Liver (tissue), 3 donors: Measurements from ENCODE around the gene BRINP3.

ENCODE experiments used
- JUND ChIP-seq, 2 donors: IDR thresholded peaks; 2 replicates each; pipeline ENCODE4 v1.6.1; 2016; ENCODE audit warnings: antibody characterized with exemption in 2 of 2
- NR2F2 ChIP-seq: IDR thresholded peaks from 2 replicates; pipeline ENCODE4 v1.6.1; 2016; ENCODE audit warnings: antibody characterized with exemption
- RAD21 ChIP-seq, 2 donors: IDR thresholded peaks; 2 replicates each; pipeline ENCODE4 v1.6.1; 2016; ENCODE audit warnings: antibody characterized with exemption in 2 of 2, mild to moderate bottlenecking in 2 of 2
- RXRA ChIP-seq, 2 donors: IDR thresholded peaks; 2 replicates each; pipeline ENCODE4 v1.6.1; 2017 to 2018; ENCODE audit warnings: antibody characterized with exemption in 2 of 2, mild to moderate bottlenecking in 1 of 2
- TF ChIP-seq, protein P1 (sequence below): fragments of 150-350 bp; IDR thresholded peaks from 2 replicates; pipeline ENCODE4 v1.5.1; 2017; ENCODE audit warnings: improper control_type of control experiment, low read depth, low read length; ENCODE audit not compliant: missing input control
- TF ChIP-seq, protein P2 (sequence below): IDR thresholded peaks from 2 replicates; pipeline ENCODE4 v1.6.1; 2016; ENCODE audit warnings: antibody characterized with exemption
- TF ChIP-seq, protein P3 (sequence below): IDR thresholded peaks from 2 replicates; pipeline ENCODE4 v1.6.1; 2016; ENCODE audit warnings: antibody characterized with exemption
- donor health status: healthy.
- donor health status: healthy.

DNA sequence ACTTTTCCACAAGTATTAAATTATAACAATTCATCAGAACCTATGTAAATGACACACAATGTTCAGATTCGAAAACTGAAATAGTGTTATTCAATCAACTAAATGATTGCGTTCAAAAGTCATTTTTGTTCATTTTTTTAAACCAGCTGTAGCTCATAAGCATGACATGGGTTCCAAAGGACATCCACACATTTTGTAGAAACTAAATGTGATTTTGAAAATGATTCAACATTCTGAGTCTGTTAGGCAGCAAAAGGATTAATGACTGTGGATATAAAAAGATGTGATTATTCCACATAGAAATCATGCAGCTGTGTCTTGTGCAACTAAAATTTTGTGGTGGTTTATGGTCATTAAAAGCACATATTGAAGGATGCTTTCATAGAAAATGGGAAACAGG, 204.5 kb downstream of the BRINP3 start:
- TF ChIP-seq, protein P1, sequence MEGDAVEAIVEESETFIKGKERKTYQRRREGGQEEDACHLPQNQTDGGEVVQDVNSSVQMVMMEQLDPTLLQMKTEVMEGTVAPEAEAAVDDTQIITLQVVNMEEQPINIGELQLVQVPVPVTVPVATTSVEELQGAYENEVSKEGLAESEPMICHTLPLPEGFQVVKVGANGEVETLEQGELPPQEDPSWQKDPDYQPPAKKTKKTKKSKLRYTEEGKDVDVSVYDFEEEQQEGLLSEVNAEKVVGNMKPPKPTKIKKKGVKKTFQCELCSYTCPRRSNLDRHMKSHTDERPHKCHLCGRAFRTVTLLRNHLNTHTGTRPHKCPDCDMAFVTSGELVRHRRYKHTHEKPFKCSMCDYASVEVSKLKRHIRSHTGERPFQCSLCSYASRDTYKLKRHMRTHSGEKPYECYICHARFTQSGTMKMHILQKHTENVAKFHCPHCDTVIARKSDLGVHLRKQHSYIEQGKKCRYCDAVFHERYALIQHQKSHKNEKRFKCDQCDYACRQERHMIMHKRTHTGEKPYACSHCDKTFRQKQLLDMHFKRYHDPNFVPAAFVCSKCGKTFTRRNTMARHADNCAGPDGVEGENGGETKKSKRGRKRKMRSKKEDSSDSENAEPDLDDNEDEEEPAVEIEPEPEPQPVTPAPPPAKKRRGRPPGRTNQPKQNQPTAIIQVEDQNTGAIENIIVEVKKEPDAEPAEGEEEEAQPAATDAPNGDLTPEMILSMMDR: no peak
- TF ChIP-seq JUND (IDR thresholded peaks at IDR 0.05): no peak
- TF ChIP-seq RXRA (IDR thresholded peaks at IDR 0.05): no peak
- no peak for TF ChIP-seq RAD21 (IDR thresholded peaks at IDR 0.05)
- TF ChIP-seq, protein P2, sequence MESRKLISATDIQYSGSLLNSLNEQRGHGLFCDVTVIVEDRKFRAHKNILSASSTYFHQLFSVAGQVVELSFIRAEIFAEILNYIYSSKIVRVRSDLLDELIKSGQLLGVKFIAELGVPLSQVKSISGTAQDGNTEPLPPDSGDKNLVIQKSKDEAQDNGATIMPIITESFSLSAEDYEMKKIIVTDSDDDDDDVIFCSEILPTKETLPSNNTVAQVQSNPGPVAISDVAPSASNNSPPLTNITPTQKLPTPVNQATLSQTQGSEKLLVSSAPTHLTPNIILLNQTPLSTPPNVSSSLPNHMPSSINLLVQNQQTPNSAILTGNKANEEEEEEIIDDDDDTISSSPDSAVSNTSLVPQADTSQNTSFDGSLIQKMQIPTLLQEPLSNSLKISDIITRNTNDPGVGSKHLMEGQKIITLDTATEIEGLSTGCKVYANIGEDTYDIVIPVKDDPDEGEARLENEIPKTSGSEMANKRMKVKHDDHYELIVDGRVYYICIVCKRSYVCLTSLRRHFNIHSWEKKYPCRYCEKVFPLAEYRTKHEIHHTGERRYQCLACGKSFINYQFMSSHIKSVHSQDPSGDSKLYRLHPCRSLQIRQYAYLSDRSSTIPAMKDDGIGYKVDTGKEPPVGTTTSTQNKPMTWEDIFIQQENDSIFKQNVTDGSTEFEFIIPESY: no peak
- TF ChIP-seq NR2F2: no peak
- TF ChIP-seq, protein P3, sequence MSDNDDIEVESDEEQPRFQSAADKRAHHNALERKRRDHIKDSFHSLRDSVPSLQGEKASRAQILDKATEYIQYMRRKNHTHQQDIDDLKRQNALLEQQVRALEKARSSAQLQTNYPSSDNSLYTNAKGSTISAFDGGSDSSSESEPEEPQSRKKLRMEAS: no peak
